Measurements from ENCODE around the gene MEIOSIN. TPM values are rescaled to one million over a fixed set of nuclear protein-coding genes. Genes with fewer than 3 reads are reported as not detected.
A peak's percentile ranks its signal among the peaks of the same experiment; 100 is the strongest.

The MEIOSIN gene
- total and polyA plus RNA-seq, 2 of the 13 experiments (the other 11 are each of a cell fraction or from before 2014, with no cell fraction given): not detected

DNA sequence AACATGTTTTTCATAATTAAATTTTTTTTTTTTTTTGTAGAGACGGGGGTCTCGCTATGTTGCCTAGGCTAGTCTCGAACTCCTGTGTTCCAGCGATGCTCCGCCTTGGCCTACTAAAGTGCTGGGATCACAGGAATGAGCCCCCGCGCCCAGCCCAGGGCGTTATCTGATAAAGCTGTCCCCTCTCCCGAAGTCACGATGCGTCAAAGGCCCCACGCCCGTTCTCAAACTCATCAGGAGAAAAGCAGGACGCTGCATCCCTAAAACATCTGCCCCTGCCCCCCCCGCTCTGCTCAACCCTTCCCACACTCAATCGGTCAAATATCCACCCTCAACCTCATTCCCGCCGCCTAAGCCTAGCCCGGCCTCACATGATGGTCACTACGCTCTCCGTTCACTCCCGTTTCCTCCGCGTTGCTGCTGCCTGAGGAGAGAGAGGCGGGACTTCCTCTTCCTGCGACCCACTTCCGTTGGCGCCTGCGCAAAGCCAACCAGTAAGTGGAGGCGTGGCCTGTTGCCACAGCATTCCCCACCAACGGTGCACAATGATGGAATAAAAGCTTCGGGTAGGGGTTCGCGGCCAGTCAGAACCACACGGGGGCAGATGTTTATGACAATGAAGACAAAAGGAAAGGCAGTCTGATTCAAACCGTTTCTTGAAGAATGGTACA lies 41.6 kb upstream of the MEIOSIN start, which contains the start of gene SNRPD2 (continued):
- TF ChIP-seq, protein P1, sequence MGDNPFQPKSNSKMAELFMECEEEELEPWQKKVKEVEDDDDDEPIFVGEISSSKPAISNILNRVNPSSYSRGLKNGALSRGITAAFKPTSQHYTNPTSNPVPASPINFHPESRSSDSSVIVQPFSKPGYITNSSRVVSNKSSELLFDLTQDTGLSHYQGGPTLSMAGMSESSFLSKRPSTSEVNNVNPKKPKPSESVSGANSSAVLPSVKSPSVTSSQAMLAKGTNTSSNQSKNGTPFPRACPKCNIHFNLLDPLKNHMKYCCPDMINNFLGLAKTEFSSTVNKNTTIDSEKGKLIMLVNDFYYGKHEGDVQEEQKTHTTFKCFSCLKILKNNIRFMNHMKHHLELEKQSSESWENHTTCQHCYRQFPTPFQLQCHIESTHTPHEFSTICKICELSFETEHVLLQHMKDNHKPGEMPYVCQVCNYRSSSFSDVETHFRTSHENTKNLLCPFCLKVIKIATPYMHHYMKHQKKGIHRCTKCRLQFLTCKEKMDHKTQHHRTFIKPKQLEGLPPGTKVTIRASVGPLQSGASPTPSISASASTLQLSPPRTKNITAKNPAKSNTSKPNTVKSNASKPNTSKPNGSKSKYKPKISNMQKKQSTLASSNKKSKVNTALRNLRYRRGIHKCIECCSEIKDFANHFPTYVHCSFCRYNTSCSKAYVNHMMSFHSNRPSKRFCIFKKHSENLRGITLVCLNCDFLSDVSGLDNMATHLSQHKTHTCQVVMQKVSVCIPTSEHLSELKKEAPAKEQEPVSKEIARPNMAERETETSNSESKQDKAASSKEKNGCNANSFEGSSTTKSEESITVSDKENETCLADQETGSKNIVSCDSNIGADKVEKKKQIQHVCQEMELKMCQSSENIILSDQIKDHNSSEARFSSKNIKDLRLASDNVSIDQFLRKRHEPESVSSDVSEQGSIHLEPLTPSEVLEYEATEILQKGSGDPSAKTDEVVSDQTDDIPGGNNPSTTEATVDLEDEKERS (CRISPR knock-in tag; IDR thresholded peaks at IDR 0.05): no peak
- TF ChIP-seq DR1 (CRISPR knock-in tag; IDR thresholded peaks at IDR 0.05): no peak
- TF ChIP-seq, protein P2, sequence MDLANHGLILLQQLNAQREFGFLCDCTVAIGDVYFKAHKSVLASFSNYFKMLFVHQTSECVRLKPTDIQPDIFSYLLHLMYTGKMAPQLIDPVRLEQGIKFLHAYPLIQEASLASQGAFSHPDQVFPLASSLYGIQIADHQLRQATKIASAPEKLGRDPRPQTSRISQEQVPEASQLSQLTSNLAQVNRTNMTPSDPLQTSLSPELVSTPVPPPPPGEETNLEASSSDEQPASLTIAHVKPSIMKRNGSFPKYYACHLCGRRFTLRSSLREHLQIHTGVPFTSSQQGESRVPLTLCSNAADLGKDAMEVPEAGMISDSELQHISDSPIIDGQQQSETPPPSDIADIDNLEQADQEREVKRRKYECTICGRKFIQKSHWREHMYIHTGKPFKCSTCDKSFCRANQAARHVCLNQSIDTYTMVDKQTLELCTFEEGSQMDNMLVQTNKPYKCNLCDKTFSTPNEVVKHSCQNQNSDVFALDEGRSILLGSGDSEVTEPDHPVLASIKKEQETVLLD (CRISPR knock-in tag; IDR thresholded peaks at IDR 0.05; ENCODE audit: low read depth): peak; percentile 41; the same call in 1 of the 2 replicates
- no peak for TF ChIP-seq ZBTB7B (CRISPR knock-in tag; IDR thresholded peaks at IDR 0.05)
- TF ChIP-seq CENPT (CRISPR knock-in tag; IDR thresholded peaks at IDR 0.05; ENCODE audit: low read depth): no peak
- no peak for TF ChIP-seq LCORL (IDR thresholded peaks at IDR 0.05)
- no peak; the same call in 1 of the 2 replicates for TF ChIP-seq LCORL (CRISPR knock-in tag; IDR thresholded peaks at IDR 0.05)
- TF ChIP-seq, protein P3, sequence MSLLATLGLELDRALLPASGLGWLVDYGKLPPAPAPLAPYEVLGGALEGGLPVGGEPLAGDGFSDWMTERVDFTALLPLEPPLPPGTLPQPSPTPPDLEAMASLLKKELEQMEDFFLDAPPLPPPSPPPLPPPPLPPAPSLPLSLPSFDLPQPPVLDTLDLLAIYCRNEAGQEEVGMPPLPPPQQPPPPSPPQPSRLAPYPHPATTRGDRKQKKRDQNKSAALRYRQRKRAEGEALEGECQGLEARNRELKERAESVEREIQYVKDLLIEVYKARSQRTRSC (CRISPR knock-in tag; IDR thresholded peaks at IDR 0.05; ENCODE audit: low read depth): 0 out of 2 replicates have a peak, but pooled peaks have one; percentile 40
- TF ChIP-seq, protein P4, sequence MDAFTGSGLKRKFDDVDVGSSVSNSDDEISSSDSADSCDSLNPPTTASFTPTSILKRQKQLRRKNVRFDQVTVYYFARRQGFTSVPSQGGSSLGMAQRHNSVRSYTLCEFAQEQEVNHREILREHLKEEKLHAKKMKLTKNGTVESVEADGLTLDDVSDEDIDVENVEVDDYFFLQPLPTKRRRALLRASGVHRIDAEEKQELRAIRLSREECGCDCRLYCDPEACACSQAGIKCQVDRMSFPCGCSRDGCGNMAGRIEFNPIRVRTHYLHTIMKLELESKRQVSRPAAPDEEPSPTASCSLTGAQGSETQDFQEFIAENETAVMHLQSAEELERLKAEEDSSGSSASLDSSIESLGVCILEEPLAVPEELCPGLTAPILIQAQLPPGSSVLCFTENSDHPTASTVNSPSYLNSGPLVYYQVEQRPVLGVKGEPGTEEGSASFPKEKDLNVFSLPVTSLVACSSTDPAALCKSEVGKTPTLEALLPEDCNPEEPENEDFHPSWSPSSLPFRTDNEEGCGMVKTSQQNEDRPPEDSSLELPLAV (CRISPR knock-in tag; conservative IDR thresholded peaks at IDR 0.05; ENCODE audit: low read depth): no peak
- no peak for TF ChIP-seq ZNF746 (CRISPR knock-in tag; IDR thresholded peaks at IDR 0.05)
- TF ChIP-seq ISX (CRISPR knock-in tag; conservative IDR thresholded peaks at IDR 0.05): 0 out of 2 replicates have a peak, but pooled peaks have one; percentile 48
- no peak for TF ChIP-seq SRF (IDR thresholded peaks at IDR 0.05; ENCODE audit: low read depth, low read length)
- no peak for TF ChIP-seq MED8 (CRISPR knock-in tag; IDR thresholded peaks at IDR 0.05; ENCODE audit: insufficient replicate concordance)
- peak; percentile 88 for TF ChIP-seq SP2 (CRISPR knock-in tag; IDR thresholded peaks at IDR 0.05)
- no peak for TF ChIP-seq ZNF10 (CRISPR knock-in tag; IDR thresholded peaks at IDR 0.05; ENCODE audit: borderline replicate concordance, low read depth)
- TF ChIP-seq ZNF331 (CRISPR knock-in tag; IDR thresholded peaks at IDR 0.05): peak; percentile 42; the same call in 1 of the 2 replicates
- TF ChIP-seq TOE1 (CRISPR knock-in tag; IDR thresholded peaks at IDR 0.05): no peak
- TF ChIP-seq ZNF720 (CRISPR knock-in tag; IDR thresholded peaks at IDR 0.05): no peak
- no peak for TF ChIP-seq REXO4 (CRISPR knock-in tag; IDR thresholded peaks at IDR 0.05; ENCODE audit: borderline replicate concordance)
- TF ChIP-seq ZNF891 (CRISPR knock-in tag; IDR thresholded peaks at IDR 0.05): no peak
- TF ChIP-seq, protein P5, sequence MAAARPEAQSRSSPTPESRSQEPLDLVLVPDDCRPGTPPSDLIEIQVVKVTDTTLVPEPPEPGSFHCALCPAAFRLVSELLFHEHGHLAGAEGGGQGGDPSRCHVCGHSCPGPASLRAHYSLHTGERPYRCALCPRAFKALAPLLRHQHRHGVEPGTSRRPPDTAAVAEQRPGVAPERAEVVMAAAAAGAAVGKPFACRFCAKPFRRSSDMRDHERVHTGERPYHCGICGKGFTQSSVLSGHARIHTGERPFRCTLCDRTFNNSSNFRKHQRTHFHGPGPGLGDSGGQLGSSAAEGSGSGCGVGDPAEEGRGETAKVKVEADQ (CRISPR knock-in tag; IDR thresholded peaks at IDR 0.05; ENCODE audit: borderline replicate concordance): peak; percentile 45; the same call in 1 of the 2 replicates
- TF ChIP-seq SIX1 (CRISPR knock-in tag; IDR thresholded peaks at IDR 0.05; ENCODE audit: borderline replicate concordance): no peak
- TF ChIP-seq ZFY (CRISPR knock-in tag; IDR thresholded peaks at IDR 0.05): peak; percentile 81

All from HepG2 (cell line).